ENCODE data around the gene TMEM91.

- TF ChIP-seq CTCF (conservative IDR thresholded peaks at IDR 0.05) (no peak), ZFX (IDR thresholded peaks at IDR 0.05) (no peak)
Observed at GRCh38 chr19:41411968-41412265, 35.6 kb downstream of the TMEM91 start.
